Sigmoid colon (tissue), 7 donors: ENCODE data around the gene DBF4. TPM values are rescaled to one million over a fixed set of nuclear protein-coding genes. Genes with fewer than 3 reads are reported as not detected.

Experiments used
- DNase-seq: peaks from one replicate; pipeline ENCODE4 v3.0.0-alpha.2; 2019
- H3K27ac ChIP-seq, 4 donors: fragments of 200-600 bp; sonication (generic); one replicate each; pipeline ENCODE4 v1.5.1; 2016 to 2019; ENCODE audit warnings: mild to moderate bottlenecking in 1 of 4
- H3K27me3 ChIP-seq, 3 donors: fragments of 200-600 bp; sonication (generic); one replicate each; pipeline ENCODE4 v1.5.1; 2019; ENCODE audit warnings: mild to moderate bottlenecking in 1 of 3
- H3K36me3 ChIP-seq, 4 donors: fragments of 200-600 bp; sonication (generic); one replicate each; pipeline ENCODE4 v1.5.1; 2016 to 2019
- H3K4me1 ChIP-seq, 4 donors: fragments of 200-600 bp; sonication (generic); one replicate each; pipeline ENCODE4 v1.5.1; 2017 to 2019
- H3K4me3 ChIP-seq, 4 donors: fragments of 200-600 bp; sonication (generic); one replicate each; pipeline ENCODE4 v1.5.1; 2017 to 2019; ENCODE audit warnings: mild to moderate bottlenecking in 2 of 4, moderate library complexity in 1 of 4
- H3K9me3 ChIP-seq, 4 donors: fragments of 200-600 bp in 3 of 4; sonication (generic) in 3 of 4; one replicate each; pipeline versions ENCODE4 v1.5.1 to v1.6.1; 2013 to 2019
- EP300 ChIP-seq, 4 donors: sonication (generic); formaldehyde crosslinking; IDR thresholded peaks; one replicate each; pipeline ENCODE4 v1.6.1; 2017; ENCODE audit warnings: antibody characterized with exemption in 4 of 4
- POLR2A ChIP-seq, 2 donors: fragments of 450-650 bp; IDR thresholded peaks; one replicate each; pipeline ENCODE4 v1.6.1; 2016; ENCODE audit warnings: antibody characterized with exemption in 2 of 2, mild to moderate bottlenecking in 2 of 2, moderate library complexity in 2 of 2
- POLR2AphosphoS5 ChIP-seq, 4 donors: sonication (generic); formaldehyde crosslinking; IDR thresholded peaks; one replicate each; pipeline ENCODE4 v1.6.1; 2017; ENCODE audit warnings: antibody characterized with exemption in 4 of 4
- WGBS, 2 donors: extraction: QIAGEN DNeasy Blood & Tissue Kit; methylation state at CpG; one replicate each; pipeline ENCODE4 v1.1.7; 2013; 5-methylcytosine and 5-hydroxymethylcytosine counted together
- intact Hi-C: fragments of 100-400 bp; cut with DNase I; formaldehyde crosslinking; loops from one replicate; pipeline ENCODE4 v1.15.1; 2023
- polyA plus RNA-seq, 3 donors: library from polyadenylated mRNA; stranded (reverse); fragments of 200-250 nt; gene quantifications; one replicate each; pipeline ENCODE4 v1.2.3, GENCODE V29; 2013
- total RNA-seq, 4 donors: library from RNA; depleted of rRNA; stranded (reverse); fragments of >200 nt; gene quantifications; one replicate each; pipeline ENCODE4 v1.1.0, GENCODE V29; 2016
- TF ChIP-seq, protein P1 (sequence below), 4 experiments: fragments of 450-650 bp in 3 of 4; fragments of 200-600 bp in 1 of 4; IDR thresholded peaks; one replicate each; pipeline ENCODE4 v1.5.1; 2016 to 2019; ENCODE audit warnings: antibody characterized with exemption in 4 of 4, mild to moderate bottlenecking in 3 of 4, moderate library complexity in 2 of 4
- donor health status: healthy with polysubstance abuse.
- donor health status: Bipolar disorder and iron deficiency.
- donor health status: healthy.

Gene DBF4
- total and polyA plus RNA-seq, 7 donors = 2.3 to 13.7 (median 5.4) TPM

- DNase-seq = peak; percentile 63
- Histone ChIP-seq H3K4me3 (peak overlapping the region; percentile 77 to 89 (median 87)), H3K4me1 (peaks cover 3 to 31% (median 22%) of the 10 kb centered on the region in 4 donors), H3K9me3 (peaks cover 0 to 5% (median 3%) of the 10 kb centered on the region in 4 donors), H3K27ac (peak overlapping the region; percentile 89 to 96 (median 94)), H3K36me3 (peaks cover 0 to 4% (median 0%) of the 10 kb centered on the region in 4 donors), H3K27me3 (no peaks in the 10 kb centered on the region)
- intact Hi-C loops = loop anchor here (5.0 kb wide), 2 partner anchors 57 to 723 kb away; partner anchors contain the start of genes ADAM22 and DMTF1
- WGBS, 2 donors = 1 to 2% methylated on average over 35 of the region's 35 CpGs
- TF ChIP-seq POLR2AphosphoS5 (IDR thresholded peaks at IDR 0.05) (no peak), EP300 (IDR thresholded peaks at IDR 0.05) (no peak), POLR2A (IDR thresholded peaks at IDR 0.05) (no peak)
- TF ChIP-seq, protein P1, sequence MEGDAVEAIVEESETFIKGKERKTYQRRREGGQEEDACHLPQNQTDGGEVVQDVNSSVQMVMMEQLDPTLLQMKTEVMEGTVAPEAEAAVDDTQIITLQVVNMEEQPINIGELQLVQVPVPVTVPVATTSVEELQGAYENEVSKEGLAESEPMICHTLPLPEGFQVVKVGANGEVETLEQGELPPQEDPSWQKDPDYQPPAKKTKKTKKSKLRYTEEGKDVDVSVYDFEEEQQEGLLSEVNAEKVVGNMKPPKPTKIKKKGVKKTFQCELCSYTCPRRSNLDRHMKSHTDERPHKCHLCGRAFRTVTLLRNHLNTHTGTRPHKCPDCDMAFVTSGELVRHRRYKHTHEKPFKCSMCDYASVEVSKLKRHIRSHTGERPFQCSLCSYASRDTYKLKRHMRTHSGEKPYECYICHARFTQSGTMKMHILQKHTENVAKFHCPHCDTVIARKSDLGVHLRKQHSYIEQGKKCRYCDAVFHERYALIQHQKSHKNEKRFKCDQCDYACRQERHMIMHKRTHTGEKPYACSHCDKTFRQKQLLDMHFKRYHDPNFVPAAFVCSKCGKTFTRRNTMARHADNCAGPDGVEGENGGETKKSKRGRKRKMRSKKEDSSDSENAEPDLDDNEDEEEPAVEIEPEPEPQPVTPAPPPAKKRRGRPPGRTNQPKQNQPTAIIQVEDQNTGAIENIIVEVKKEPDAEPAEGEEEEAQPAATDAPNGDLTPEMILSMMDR (IDR thresholded peaks at IDR 0.05) = no peak
These were observed 898 bp upstream of the DBF4 start for GRCh38 chr7:87875151-87876039.

GRCh38 chr7:87876869-87877234 is 559 bp downstream of the DBF4 start:
- H3K36me3 ChIP-seq = no peaks in the 10 kb centered on the region
- H3K9me3 ChIP-seq = peaks cover 0 to 5% (median 1%) of the 10 kb centered on the region in 4 donors
- TF ChIP-seq, protein P1 (IDR thresholded peaks at IDR 0.05) = no peak
- TF ChIP-seq POLR2A (IDR thresholded peaks at IDR 0.05) (no peak), EP300 (IDR thresholded peaks at IDR 0.05) (no peak), POLR2AphosphoS5 (IDR thresholded peaks at IDR 0.05) (no peak)
- peak overlapping the region; percentile 77 to 89 (median 87) for H3K4me3 ChIP-seq
- H3K27me3 ChIP-seq = no peaks in the 10 kb centered on the region
- DNase-seq = peak; percentile 78
- WGBS, 2 donors = 0% methylated on average over 27 of the region's 27 CpGs
- intact Hi-C loops = loop anchor here (5.0 kb wide), 2 partner anchors 55 to 725 kb away; partner anchors contain the start of genes ADAM22 and DMTF1
- peaks cover 3 to 31% (median 22%) of the 10 kb centered on the region in 4 donors for H3K4me1 ChIP-seq
- H3K27ac ChIP-seq = peak overlapping the region; percentile 89 to 96 (median 94)

DNA sequence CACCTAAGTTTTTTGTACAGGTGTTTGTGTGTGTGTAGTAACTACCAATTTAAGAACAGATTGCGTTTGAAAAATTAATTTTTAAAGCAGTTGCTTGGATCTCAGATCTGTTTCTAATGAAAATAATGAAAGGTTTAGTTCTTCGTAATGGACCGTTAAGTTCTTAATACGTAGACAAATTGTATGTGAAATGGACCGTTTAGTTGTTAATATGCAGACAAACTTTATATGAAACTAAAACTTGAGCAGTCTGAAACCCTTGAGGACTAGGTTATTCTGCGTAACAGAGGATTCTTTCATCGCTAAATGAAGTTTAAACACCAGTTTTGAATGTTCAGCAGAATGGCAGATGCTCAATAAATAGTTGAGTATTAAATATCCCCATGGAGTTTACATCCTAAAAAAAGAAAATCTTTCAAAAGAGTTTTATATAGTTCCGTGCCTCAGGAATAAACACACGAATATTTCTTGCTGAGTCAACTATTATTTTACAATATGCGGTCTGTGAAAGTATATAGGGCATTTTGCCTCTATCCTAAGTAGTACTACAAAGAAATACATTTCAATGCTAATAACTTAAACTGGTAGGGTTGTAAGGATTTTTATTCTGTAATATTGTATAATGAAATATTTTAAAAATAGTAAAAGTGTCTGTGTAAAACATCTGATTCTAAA is 1.2 kb downstream of the DBF4 start:
- Histone ChIP-seq H3K36me3 (no peaks in the 10 kb centered on the region), H3K9me3 (peaks cover 0 to 4% (median 0%) of the 10 kb centered on the region in 4 donors), H3K27me3 (no peaks in the 10 kb centered on the region), H3K4me3 (peak overlapping the region; percentile 77 to 89 (median 87)), H3K27ac (peak overlapping the region; percentile 89 to 96 (median 94)), H3K4me1 (peaks cover 3 to 31% (median 22%) of the 10 kb centered on the region in 4 donors)
- WGBS, 2 donors = 3 to 7% methylated on average over 10 of the region's 10 CpGs
- no peak for DNase-seq
- TF ChIP-seq POLR2A (IDR thresholded peaks at IDR 0.05) = no peak
- TF ChIP-seq EP300 (IDR thresholded peaks at IDR 0.05) = no peak
- TF ChIP-seq, protein P1 (IDR thresholded peaks at IDR 0.05) = no peak
- TF ChIP-seq POLR2AphosphoS5 (IDR thresholded peaks at IDR 0.05) = no peak
- intact Hi-C loops = loop anchor here (5.0 kb wide), 2 partner anchors 55 to 725 kb away; partner anchors contain the start of genes ADAM22 and DMTF1

DNA sequence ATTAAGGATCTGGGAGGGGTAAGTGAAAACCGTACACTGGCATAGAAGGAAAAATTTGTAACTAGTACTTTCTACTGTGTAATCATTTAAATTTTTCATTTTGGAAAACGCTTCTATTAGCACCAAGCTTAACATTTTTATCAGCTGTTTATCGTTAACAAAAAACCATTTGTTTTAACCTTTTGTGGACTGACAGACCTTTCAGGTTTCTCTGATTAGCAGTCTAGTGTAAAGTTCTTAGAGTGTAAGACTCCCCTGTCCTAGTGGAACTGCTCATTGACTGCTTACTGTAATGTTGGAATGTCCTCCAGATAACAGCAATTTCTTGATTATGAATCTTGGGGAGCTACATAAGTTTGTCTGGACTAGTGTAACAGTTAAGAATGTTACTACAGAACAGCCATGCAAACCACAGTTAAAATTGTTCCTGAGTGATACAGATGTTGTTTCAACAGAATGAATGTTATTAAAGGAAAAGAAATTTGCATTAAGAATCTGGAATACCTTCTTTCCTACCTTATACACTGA is 2.0 kb downstream of the DBF4 start:
- Histone ChIP-seq H3K4me3 (no peak overlapping the region), H3K27me3 (no peaks in the 10 kb centered on the region), H3K9me3 (no peaks in the 10 kb centered on the region), H3K27ac (no peak overlapping the region), H3K36me3 (no peaks in the 10 kb centered on the region), H3K4me1 (peaks cover 3 to 31% (median 22%) of the 10 kb centered on the region in 4 donors)
- WGBS, 2 donors = 49 to 67% methylated on average over 3 of the region's 3 CpGs
- TF ChIP-seq EP300 (IDR thresholded peaks at IDR 0.05) = no peak
- TF ChIP-seq, protein P1 (IDR thresholded peaks at IDR 0.05) = no peak
- TF ChIP-seq POLR2A (IDR thresholded peaks at IDR 0.05) = no peak
- TF ChIP-seq POLR2AphosphoS5 (IDR thresholded peaks at IDR 0.05) = no peak
- DNase-seq = no peak
- intact Hi-C loops = loop anchor here (5.0 kb wide), 2 partner anchors 54 to 726 kb away; partner anchors contain the start of genes ADAM22 and DMTF1
